ENCODE data around the gene ZMYND10. TPM values are rescaled to one million over a fixed set of nuclear protein-coding genes. Genes with fewer than 3 reads are reported as not detected.

Gene ZMYND10
- total and polyA plus RNA-seq, 9 of the 15 experiments (the other 6 are each of a cell fraction or from before 2014, with no cell fraction given): 0.20 to 2.8 (median 0.70) TPM

GRCh38 chr3:50327129-50327528, 18.4 kb downstream of the ZMYND10 start (continued):
- TF ChIP-seq ZKSCAN8 (CRISPR knock-in tag; IDR thresholded peaks at IDR 0.05) (no peak), CAMTA2 (CRISPR knock-in tag; conservative IDR thresholded peaks at IDR 0.05) (no peak), SNRNP70 (optimal IDR thresholded peaks at IDR 0.05; ENCODE audit: low read depth, low read length) (no peak)

- Histone ChIP-seq H3K4me3 (no peak overlapping the region), H3K27me3 (ENCODE audit: control insufficient read depth in 2 of 2, insufficient read depth in 2 of 2, low read length in 2 of 2) (no peaks in the 10 kb centered on the region), H3K9me1 (ENCODE audit: control insufficient read depth, insufficient read depth, low read length) (no peaks in the 10 kb centered on the region), H3K4me1 (replicated peaks in 1 of 2; ENCODE audit: control insufficient read depth in 2 of 2, insufficient read depth in 2 of 2, low read length in 2 of 2) (peaks cover 16 to 40% of the 10 kb centered on the region in 2 experiments; a peak in 4 of 5 replicates), H2AFZ (ENCODE audit: low read depth, low read length) (no peak overlapping the region), H3K9ac (ENCODE audit: insufficient read depth in 1 of 2, low read depth in 2 of 2, low read length in 2 of 2) (no peak overlapping the region), H4K20me1 (replicated peaks; ENCODE audit: control insufficient read depth, insufficient read depth, low read length) (0 out of 2 replicates have a peak, but pooled peaks cover 4% of the 10 kb centered on the region), H3K79me2 (ENCODE audit: control insufficient read depth, insufficient read depth, low read length) (peaks cover 14% of the 10 kb centered on the region), H3K4me2 (ENCODE audit: insufficient read depth, low read length) (no peak overlapping the region), H3K9me3 (replicated peaks; ENCODE audit: control insufficient read depth, insufficient read depth, low read depth, low read length) (no peaks in the 10 kb centered on the region), H3K36me3 (ENCODE audit: control insufficient read depth, insufficient read depth, low read length) (peaks cover 46% of the 10 kb centered on the region; the same call in 2 of the 3 replicates), H3K27ac (ENCODE audit: extremely low read depth, low read depth, low read length) (no peak overlapping the region)
- BruUV-seq (replicated peaks): no TSS peak
- CTCF ChIA-PET (ENCODE audit: low intra/inter-chr PET ratio): no interaction called here
- POLR2A ChIA-PET: interaction anchor here (0.6 kb wide), 2 partner anchors 11 to 39 kb away, joined by 3 read pairs; no protein-coding TSS in a partner anchor
- in situ Hi-C loops (cut with MboI): no loop called here
- DNase-seq (ENCODE audit: extremely low read depth in 1 of 4, low spot score in 3 of 4) (no peak), FAIRE-seq (no peak), ATAC-seq (no peak)
- intact Hi-C loops (cut with micrococcal nuclease): no loop called here
- WGBS (ENCODE audit: insufficient coverage, low coverage, missing lambda C conversion rate): 85% methylated on average over 6 of the region's 8 CpGs
- TF ChIP-seq ZKSCAN3 (CRISPR knock-in tag; IDR thresholded peaks at IDR 0.05) (no peak), RNF2 (IDR thresholded peaks at IDR 0.05) (no peak), RBM14 (IDR thresholded peaks at IDR 0.05; ENCODE audit: borderline replicate concordance, insufficient read depth, low read depth, low read length) (no peak), ELF1 (tag; IDR thresholded peaks at IDR 0.05) (no peak), KDM1A (IDR thresholded peaks at IDR 0.05) (no peak), FOS (IDR thresholded peaks at IDR 0.05; ENCODE audit: extremely low read depth, insufficient read length) (no peak), SIN3B (IDR thresholded peaks at IDR 0.05; ENCODE audit: low read depth) (no peak), ZNF583 (CRISPR knock-in tag; IDR thresholded peaks at IDR 0.05) (no peak), CTCFL (IDR thresholded peaks at IDR 0.05; ENCODE audit: borderline replicate concordance, insufficient read depth, low read depth, low read length, poor library complexity, severe bottlenecking) (no peak), THAP12 (CRISPR knock-in tag; IDR thresholded peaks at IDR 0.05) (no peak), ZNF197 (CRISPR knock-in tag; IDR thresholded peaks at IDR 0.05; ENCODE audit: low read depth) (no peak), ZBTB49 (CRISPR knock-in tag; IDR thresholded peaks at IDR 0.05; ENCODE audit: borderline replicate concordance) (no peak)
These were observed 19.4 kb downstream of the ZMYND10 start for GRCh38 chr3:50326182-50326541.

All from K562 (cell line).